GM19397 (cell line): ENCODE measurements around the gene RASA3.

Experiments
- ATAC-seq: cut with Tn5 transposase; IDR thresholded peaks from one replicate; pipeline ENCODE4 v1.9.1; 2021; ENCODE audit warnings: mild to moderate bottlenecking, moderate library complexity; ENCODE audit not compliant: unreplicated experiment

RASA3 gene

DNA sequence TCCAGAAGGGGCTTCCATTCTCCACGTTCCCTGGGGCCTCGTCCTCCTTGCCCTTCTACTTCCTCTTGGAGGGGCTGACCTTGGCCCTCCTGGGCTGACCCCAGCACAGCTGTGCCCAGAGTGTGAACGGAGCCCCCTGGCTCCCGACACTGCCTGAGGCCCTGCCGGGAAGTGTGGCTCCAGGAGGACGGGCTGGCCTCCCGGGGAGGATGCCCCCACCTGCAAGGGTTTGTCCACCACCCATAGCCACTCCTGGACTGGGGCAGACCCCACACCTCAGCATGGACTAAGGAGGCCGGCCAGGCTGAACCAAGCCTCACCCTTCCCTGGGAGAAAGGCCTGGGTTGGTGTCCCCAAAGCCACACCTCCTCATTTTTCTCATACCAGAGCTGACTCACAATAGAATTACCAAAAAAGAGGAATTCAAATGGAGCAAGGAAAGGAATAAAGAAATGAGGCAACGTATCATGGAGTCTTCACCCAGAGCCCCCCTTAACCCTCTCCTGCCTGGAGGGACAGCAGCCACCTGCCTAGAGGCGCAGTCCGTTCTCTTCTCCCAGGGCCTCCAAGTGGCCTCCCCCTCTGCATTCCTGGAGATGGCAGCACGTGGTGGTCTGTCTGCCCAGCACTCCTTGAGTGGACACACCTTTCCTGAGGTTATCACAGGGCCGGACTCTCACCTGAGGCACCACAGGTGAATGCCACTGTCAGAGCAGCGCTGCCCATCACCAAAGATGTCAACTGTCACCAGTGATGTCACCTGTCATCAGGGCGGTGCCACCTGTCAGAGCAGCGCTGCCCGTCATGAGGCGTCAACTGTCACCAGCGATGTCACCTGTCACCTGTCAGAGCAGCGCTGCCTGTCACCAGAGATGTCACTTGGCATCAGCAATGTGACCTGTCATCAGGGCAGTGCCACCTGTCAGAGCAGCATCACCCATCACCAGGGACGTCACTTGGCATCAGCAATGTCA lies 155.4 kb downstream of the RASA3 start:
- ATAC-seq = no peak

DNA sequence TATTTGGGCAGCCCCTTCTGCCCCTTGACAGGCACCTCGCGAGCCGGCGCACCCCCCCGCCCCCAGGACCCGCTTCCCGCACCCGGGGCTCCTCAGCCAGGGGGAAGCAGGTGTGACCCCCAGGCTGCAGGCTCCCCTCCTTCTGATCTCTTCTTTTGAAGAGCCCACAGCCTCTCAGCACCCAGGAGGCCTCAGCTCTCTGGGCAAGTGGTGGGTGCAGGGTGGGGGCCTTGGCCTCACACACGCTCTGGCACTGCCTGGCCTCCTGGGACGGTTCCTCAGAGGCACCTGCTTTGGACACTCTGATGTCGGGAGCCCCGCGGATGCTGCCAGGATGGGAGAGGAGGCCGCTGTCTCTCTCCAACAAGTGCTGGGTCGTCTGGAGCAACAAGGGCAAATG lies 157.0 kb downstream of the RASA3 start:
- ATAC-seq = no peak

DNA sequence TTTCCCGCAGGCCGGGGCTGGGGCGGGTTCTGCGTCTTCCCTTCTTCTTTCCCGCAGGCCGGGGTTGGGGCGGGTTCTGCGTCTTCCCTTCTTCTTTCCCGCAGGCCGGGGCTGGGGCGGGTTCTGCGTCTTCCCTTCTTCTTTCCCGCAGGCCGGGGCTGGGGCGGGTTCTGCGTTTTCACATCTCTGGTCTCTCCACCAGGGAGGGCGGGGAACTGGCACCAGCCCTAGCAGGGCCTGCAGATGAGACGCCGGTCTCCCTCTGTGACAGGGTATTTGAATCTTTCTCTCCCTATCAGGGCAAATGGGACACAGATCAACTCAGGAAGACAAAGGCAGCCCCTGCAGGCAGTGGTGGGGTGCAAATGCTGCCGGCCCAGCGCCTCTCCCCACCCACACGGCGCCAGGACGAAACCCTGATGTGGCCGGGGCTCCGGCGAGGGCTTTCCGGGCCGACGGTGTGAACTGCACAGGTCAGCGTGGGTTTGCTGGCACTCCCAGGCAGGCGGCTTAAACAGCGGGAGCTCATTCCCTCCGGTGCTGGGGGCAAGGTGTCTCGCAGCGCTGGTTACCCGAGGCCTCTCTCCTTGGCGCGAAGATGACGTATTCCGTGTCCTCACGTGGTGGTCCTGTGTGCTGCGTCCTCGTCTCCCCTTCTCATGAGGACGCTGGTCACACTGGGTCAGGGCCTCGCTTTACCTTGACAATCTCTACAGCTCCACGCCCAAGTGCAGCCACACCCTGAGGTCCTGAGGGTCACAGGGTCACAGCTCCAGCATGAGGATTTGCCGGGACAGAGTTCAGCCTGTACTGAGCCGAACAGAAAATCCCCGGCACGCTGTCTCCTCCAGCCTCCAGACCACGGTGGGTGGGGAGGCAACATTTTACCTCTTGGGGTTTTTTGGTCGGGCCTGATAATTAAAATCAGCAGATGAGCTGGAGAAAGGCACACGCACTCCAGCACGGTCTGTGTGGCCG lies 157.8 kb downstream of the RASA3 start:
- no peak for ATAC-seq

DNA sequence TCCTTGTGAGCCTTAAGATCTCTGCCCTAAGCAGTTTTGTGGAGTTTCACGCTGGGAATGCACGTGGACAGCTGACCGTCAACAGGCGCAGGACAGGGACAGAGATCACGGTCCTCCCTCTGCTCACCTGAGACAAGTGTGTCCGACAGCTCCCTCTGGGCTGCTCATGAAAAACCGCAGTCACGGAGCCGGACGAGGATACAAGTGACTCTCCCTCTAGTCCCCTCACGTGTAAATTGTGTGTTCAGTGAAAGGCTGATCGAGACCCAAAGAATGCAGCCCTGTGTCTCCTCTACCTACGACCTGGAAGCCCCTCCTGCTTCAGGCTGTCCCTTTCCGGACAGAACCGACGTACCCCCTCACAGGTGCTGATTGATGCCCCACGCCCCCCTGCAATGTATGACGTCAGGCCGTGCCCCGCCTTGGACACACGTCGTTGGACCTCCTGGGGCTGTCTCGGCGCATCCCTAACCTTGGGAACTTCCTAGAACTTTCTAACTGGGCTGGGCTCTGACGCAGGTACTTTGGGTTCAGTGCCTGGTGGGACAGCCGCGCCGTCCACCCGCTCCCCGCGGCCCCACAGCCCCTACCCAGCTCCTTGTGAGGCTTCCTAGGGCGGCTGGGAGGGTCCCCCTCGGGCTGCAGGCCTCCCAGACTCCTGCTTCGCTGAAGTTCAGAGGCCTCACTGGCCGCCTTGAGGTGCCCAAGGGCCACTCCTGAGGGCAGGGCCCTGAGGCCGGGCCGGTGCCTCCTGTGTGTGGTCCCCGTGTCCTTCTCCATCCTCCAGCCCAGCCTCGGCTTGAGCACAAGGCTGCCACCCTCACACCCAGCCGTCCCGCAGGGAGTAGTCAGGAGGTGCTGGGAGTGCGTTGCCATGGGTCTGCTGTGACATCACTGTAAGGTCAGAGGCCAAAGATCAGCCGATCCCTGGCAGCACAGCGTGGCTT lies 158.9 kb downstream of the RASA3 start, which contains the start of gene C13orf46:
Gene C13orf46, minus strand, starts transcription at position 859 of the 947 bp plus-strand sequence. Its CDS starts 79 bp downstream, at position 780.
- no peak for ATAC-seq

DNA sequence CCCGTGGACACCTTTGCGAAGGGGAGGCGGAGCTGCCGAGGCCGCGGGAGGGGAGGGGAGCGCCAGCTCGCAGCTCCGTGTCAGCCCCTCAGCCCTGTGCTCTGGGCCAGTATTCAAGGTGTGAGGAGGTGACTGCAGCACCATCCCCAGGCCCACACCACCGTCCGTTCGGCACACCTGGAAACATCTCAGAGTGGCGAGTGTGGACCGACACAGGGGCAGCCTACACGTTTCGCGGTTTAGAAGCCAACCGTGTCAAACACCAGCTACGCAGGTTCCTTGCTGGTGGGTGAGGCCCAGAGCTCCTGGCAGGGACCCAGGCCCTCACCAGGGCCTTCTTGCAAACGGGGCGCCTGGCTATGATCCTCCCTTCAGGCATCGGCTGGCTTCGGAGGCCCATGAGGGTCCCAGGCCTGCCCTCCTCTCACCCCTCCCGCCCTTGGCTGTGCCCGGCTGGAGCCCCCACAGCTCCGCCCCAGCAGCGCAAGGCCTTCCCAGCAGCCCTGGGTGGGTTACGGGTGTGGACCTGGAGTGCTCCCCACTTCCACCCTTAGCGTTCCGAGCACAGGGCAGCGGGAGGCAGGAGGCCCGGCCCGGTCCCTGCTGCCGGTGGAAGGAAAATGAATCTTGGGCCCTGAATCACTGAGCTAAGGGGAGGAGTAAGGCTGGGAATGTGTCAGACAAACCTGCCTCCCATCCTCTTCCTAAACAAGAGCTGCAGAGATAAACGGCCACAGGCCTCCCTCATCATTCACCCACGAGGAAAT lies 159.8 kb downstream of the RASA3 start:
- no peak for ATAC-seq

DNA sequence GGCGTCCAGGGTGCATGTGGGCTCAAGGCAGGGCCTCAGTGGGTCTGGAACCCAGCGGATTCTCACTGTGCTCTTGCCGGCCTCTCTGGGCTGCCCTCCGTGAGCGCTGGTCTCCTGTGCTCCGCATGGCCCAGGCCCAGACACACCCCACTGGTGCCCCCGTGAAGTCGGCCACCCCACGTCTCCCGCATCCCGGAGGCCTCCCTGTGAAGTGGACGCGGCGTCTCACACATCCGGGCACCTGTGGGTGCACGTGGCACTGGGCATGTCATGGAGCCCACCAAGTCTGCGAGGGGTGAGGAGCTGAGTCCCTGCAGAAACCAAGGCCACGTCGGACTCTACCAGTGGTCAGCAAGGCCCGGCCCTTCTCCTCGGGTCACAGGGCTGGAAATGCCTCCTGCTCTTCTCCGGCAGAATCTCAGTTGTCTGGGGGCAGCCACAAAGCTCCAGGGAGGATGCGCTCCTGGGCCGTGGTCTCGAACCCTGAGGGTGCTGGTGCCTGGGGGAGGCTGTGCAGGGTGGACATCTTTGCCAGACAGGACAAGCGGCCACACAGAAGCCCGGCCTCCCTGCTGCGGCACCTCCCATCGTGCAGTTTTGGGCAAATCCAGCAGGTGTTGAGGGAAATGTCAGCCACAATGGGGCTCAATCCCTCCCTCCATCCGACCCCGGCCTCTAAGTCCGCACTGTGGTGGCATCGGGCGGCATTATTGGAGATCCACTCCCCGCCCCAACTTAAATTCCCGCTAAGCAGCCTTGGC lies 160.8 kb downstream of the RASA3 start:
- ATAC-seq = no peak

DNA sequence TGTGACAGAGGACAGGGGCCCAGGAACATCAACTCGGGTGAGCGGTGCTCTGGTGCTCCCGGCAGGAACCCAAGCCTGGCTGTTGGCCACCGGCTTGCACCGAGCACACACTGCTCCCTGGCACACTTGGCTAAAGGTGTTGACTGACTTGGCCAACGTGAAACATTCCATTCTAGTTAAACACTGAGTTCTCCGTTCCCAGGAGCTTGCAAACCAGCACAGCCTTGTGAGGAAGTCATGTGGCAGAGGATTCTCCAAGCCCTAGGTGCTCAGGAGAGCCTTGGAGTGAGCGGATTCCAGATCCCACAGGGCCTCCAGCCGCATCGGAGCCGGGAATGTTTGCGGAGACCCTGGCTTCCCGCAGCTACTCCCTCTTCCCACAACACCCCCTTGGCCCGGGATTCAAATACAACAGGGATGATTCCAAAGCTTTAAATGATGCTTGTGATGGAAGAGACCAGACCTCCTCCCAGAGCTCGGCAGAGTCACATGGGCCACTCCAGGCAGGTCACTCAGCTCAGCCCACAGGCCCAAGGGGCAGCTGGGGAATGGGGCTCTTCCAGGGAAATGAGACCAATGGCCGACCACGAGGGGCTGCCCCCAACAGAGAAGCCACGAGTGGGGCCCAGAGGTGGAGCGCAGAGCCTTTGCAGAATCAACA lies 161.5 kb downstream of the RASA3 start:
- no peak for ATAC-seq

DNA sequence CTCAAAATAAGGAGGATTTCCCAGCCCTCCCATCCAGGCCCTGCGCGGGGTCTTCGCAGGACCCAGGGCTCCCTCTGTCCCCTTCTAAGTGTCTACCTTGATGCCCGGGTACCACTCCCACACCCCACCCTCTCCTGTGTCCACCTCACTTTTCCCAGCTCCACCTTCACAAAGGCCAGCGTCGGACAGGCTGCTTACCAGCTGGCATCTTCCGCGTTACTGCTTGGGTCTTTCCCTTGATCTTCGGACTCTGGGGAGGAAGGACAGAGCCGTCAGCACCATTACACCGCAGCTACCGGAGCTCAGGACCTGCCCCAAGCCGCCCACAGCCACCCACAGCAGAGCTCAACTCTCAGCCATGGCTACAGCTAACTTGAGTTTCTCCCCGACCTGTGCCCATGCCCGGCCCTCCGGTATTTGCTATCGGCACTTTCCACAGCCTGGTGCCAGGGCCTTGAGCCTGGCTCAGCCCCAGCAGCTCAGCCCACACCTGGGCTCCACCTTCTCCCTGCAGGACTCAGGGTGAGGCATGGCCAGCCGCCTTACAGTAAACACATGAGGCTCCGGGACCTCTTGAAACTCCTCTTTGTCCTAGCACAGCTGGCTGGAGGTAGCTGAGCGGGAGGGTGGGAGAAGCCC lies 162.3 kb downstream of the RASA3 start:
- no peak for ATAC-seq

DNA sequence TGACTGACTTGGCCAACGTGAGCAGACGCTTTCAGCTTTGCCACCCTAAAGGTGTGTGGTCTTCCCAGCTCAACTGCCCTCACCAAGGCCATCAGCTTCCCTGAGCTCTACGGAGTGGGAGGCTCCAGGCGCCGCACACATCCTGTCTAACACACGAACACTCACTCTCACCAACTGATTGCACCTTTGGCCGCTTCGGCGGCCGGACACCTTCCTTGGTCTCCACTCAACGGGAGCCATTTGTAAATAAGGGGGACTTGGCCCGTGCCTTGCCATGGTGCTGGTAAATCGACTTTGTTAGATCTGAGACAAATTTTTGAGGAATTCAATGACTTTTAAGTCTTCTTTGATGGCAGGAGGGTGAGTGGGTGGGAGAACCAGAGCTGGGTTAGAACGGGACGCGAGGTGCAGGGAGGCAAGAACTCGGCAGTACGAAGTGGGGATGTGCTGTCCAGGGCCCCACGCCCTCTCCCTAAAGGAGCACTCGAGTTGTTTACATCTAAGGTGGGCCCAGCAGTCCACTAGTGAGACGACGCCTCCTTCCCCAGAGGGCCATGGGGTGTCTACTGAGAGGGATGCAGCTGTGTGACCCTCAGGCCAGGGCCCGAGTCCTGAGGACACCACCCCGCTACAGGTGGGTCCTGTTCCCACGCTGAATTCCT lies 163.0 kb downstream of the RASA3 start:
- ATAC-seq = no peak

DNA sequence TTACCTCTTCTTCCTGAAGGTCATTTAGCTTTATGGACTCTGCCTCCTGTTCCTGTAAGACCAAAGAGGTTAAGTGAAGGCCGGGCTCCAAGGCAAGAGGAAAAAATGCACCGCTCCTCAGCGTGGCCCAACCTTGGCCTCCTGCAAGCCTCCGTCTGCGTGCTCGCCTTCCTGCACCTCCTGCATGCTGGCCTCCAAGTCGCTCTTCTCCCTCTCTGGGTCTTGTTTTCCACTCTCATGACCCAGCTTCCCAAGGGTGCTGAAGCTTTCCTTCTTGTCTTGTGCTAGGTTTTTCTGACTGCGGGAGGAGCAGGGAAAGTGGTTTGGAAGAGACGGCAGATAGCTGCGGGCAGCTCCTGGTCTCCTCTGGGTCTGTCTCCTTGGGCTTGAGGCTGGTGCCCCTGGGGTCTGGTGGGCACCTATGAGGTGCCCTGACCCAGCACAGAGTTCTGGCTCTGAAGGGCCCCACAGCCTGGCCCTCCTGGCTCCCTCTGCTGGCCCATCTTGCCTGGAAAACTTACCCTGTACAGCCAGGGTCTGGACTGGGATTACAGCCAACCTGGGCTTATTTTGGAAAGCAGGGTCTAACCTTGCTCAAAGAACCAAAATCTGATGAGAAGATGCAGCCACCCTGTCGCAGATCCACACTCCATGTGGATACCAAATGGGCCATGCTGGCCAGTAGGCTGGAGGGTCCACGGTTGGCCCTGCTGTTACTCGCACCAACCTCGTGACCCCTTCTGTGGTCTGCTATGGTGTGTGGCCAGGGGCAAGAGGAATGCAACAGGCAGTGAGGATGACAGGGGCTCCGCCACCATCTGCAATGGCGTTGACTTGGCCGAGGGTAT lies 163.7 kb downstream of the RASA3 start:
- no peak for ATAC-seq

DNA sequence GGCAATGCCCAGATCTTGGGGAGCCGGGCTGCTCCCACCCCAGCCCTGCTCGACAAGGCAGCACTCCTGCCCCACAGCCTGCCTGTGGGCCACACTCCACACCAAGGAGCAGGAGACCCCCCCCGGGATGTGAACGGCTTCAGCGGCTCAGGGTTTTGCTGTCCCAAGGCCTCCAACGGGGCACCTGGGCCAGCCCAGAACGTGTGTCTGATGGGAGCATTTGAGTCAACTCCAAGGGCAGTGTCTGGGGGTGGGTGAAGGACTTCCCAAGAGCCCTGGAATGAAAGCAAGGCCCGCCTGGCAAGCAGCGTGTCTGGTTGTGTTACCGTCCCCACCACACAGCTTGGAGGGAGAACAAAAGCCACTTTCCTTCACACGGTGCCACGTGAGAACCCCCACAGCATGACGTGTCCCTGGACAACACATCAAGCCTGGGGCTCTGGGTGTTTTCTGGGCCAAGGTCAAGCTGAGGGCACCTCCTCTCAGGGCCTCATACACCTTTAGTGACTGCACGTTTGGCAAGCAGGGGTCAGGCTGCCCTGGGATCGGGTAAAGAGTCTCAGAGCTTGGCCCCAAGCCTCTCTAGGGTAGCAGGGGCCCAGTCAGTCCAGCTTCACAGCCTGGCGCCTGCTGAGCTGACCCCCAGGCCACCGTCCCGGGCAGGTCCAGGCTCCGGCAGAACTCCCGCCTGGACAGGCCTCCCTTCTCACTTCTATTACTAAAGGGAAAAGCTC lies 164.5 kb downstream of the RASA3 start:
- no peak for ATAC-seq

DNA sequence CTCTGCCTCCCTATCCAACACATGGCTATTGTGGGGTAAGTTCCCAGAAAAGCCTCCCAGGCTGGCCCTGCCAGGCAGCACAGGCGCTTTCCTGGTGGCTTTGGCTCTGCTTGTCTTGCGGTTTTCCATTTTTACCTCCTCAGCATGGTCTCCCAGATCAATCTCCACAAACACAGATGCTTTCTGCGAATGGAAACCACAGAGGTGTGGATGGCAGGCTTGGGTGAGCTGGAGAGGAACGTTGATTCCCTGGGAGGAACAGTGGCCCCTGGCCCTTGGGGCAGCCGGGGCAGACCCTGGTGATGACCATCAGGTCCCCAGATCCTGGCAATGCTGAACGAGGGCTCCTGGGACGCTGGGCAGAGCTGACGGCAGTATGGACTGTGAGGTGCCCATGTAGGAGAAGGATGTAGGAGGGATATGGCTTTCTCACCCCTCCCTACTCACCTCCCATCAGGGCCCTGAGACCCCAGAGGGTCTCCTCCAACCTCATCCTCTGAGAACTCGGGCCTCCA lies 165.2 kb downstream of the RASA3 start:
- ATAC-seq = no peak

DNA sequence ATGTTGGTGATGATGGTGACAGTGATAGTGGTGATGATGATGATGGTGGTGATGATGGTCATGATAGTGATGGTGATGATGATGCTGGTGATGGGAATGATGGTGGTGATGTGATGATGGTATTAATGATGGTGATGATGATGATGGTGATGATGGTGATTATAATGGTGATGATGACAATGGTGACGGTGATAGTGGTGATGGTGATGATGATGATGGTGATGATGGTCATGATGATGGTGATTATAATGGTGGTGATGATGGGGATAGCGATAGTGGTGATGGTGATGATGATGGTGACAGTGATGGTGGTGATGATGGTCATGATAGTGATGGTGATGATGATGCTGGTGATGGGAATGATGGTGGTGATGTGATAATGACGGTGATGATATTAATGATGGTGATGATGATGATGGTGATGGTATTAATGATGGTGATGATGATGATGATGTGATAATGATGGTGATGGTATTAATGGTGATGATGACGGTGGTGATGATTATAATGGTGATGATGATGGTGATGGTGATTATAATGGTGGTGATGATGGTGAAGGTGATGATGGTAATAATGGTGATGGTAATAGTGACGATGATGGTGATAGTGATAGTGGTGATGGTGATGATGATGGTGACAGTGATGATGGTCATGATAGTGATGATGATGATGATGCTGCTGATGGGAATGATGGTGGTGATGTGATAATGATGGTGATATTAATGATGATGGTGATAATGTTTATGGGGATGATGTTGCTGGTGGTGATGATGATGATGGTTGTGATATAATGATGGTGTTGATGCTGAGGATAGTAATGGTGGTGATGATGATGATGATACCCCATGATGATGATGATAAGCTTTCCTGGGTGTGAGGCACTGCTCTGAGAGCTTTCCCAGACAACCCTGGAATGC lies 166.2 kb downstream of the RASA3 start:
- no peak for ATAC-seq

DNA sequence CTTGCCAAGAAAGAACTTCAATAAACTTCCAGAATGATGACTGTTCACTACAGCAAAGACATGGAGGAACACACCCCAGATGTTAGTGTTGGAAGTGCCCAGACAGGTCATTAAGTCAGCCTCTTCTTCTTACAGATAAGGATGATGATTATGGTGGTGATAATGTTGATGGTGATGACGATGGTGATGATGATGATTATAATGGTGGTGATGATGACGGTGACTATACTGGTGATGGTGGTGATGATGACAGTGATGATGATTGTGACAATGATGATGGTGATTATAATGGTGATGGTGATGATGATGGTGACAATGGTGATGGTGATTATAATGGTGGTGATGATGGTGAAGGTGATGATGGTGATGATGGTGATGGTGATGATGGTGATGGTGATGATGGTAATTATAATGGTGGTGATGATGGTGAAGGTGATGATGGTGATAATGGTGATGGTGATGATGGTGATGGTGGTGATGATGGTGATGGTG lies 167.0 kb downstream of the RASA3 start:
- no peak for ATAC-seq
